HEK293 (cell line): ENCODE measurements around the gene ZNF467.

Experiments
- CTCF ChIA-PET: fragments of 350-600 bp; formaldehyde crosslinking; extraction: SDS; loops from one replicate; lab custom pipeline; 2021; ENCODE audit warnings: antibody characterized with exemption; lab: Yijun Ruan, JAX
- POLR2A ChIA-PET: fragments of 300-600 bp; formaldehyde crosslinking; extraction: SDS; loops from one replicate; lab custom pipeline; 2020; ENCODE audit warnings: antibody characterized with exemption, inconsistent platforms; lab: Yijun Ruan, JAX
- H3K27ac ChIP-seq: fragments of 200-500 bp; sonication (Bioruptor generic); 2 replicates; pipeline ENCODE4 v1.5.1; 2014; ENCODE audit warnings: low read depth, low read length, control low read depth, inconsistent platforms; ENCODE audit errors: extremely low read depth
- H3K36me3 ChIP-seq, 2 experiments: fragments of 200-500 bp in 1 of 2; sonication (Bioruptor generic) in 1 of 2; 1 replicate in 1 of 2; 2 replicates in 1 of 2; pipeline ENCODE4 v1.5.1; 2014 to 2017; ENCODE audit warnings: inconsistent platforms in 2 of 2, low read length in 2 of 2; ENCODE audit not compliant: control insufficient read depth in 2 of 2, insufficient read depth in 1 of 2
- H3K4me1 ChIP-seq: fragments of 200-500 bp; sonication (Bioruptor generic); 2 replicates; pipeline ENCODE4 v1.5.1; 2014; ENCODE audit warnings: mild to moderate bottlenecking, low read length, inconsistent platforms; ENCODE audit not compliant: control insufficient read depth, insufficient read depth
- H3K4me3 ChIP-seq: 2 replicates; pipeline ENCODE4 v1.5.1; 2011; ENCODE audit warnings: low read depth, mild to moderate bottlenecking, control low read depth, low read length, moderate library complexity
- H3K9me3 ChIP-seq: fragments of 200-500 bp; sonication (Bioruptor generic); 2 replicates; pipeline ENCODE4 v1.5.1; 2014; ENCODE audit warnings: low read depth, low read length, inconsistent platforms; ENCODE audit not compliant: control insufficient read depth, insufficient read depth
- ATF2 ChIP-seq: fragments of 450-650 bp; formaldehyde crosslinking; IDR thresholded peaks from 2 replicates; pipeline ENCODE4 v1.5.1; 2016; ENCODE audit warnings: missing biosample characterization, missing genetic modification characterization, low read depth
- BCL11B ChIP-seq: fragments of 450-650 bp; formaldehyde crosslinking; IDR thresholded peaks from 2 replicates; pipeline ENCODE4 v1.5.1; 2016; ENCODE audit warnings: low read depth, missing biosample characterization, missing genetic modification characterization
- BCL6B ChIP-seq: fragments of 450-650 bp; formaldehyde crosslinking; IDR thresholded peaks from 2 replicates; pipeline ENCODE4 v1.5.1; 2017; ENCODE audit warnings: missing biosample characterization, missing genetic modification characterization
- ELK4 ChIP-seq: IDR thresholded peaks from 2 replicates; pipeline ENCODE4 v1.6.1; 2011; ENCODE audit warnings: mild to moderate bottlenecking, low read depth, low read length, borderline replicate concordance
- GLI2 ChIP-seq: fragments of 450-650 bp; formaldehyde crosslinking; IDR thresholded peaks from 2 replicates; pipeline ENCODE4; 2017; ENCODE audit warnings: missing biosample characterization, missing genetic modification characterization, low read depth, borderline replicate concordance
- HOXA7 ChIP-seq: sonication (generic); formaldehyde crosslinking; IDR thresholded peaks from 2 replicates; pipeline ENCODE4 v1.8.1; 2022; ENCODE audit warnings: missing genetic modification reagents, borderline replicate concordance
- KLF9 ChIP-seq: fragments of 450-650 bp; formaldehyde crosslinking; IDR thresholded peaks from 2 replicates; pipeline ENCODE4 v1.5.1; 2016; ENCODE audit warnings: missing biosample characterization, missing genetic modification characterization, low read depth
- RBAK ChIP-seq: fragments of 450-650 bp; formaldehyde crosslinking; IDR thresholded peaks from 2 replicates; pipeline ENCODE4 v1.5.1; 2016; ENCODE audit warnings: missing biosample characterization, missing genetic modification characterization
- SCRT2 ChIP-seq: fragments of 450-650 bp; formaldehyde crosslinking; IDR thresholded peaks from 2 replicates; pipeline ENCODE4 v1.5.1; 2016; ENCODE audit warnings: missing biosample characterization, missing genetic modification characterization
- SETDB1 ChIP-seq: IDR thresholded peaks from one replicate; pipeline ENCODE4 v1.6.1; 2017; ENCODE audit warnings: mild to moderate bottlenecking, low read length, moderate library complexity, mixed read lengths; ENCODE audit not compliant: insufficient read length
- TCF7L2 ChIP-seq: IDR thresholded peaks from 2 replicates; pipeline ENCODE4 v1.6.1; 2011; ENCODE audit warnings: low read depth, mild to moderate bottlenecking, inconsistent platforms, low read length, moderate library complexity, borderline replicate concordance
- ZBTB26 ChIP-seq: fragments of 450-650 bp; formaldehyde crosslinking; optimal IDR thresholded peaks from 2 replicates; pipeline ENCODE3; 2016; ENCODE audit warnings: missing biosample characterization, mild to moderate bottlenecking, missing genetic modification characterization
- ZBTB49 ChIP-seq: fragments of 450-650 bp; formaldehyde crosslinking; IDR thresholded peaks from 2 replicates; pipeline ENCODE4 v1.5.1; 2016; ENCODE audit warnings: missing biosample characterization, missing genetic modification characterization, low read depth
- ZNF175 ChIP-seq: fragments of 450-650 bp; formaldehyde crosslinking; IDR thresholded peaks from 2 replicates; pipeline ENCODE4 v1.5.1; 2016; ENCODE audit warnings: missing biosample characterization, missing genetic modification characterization
- ZNF274 ChIP-seq, 2 experiments: fragments of 200-500 bp in 1 of 2; fragments of 450-650 bp in 1 of 2; sonication (Bioruptor generic) in 1 of 2; formaldehyde crosslinking in 1 of 2; IDR thresholded peaks; 2 replicates each; pipeline versions ENCODE4 v1.5.1 to v1.6.1; 2014 to 2016; ENCODE audit warnings: borderline replicate concordance in 1 of 2, inconsistent platforms in 1 of 2, low read length in 1 of 2, missing biosample characterization in 1 of 2, missing genetic modification characterization in 1 of 2
- ZNF366 ChIP-seq: fragments of 450-650 bp; formaldehyde crosslinking; conservative IDR thresholded peaks from 2 replicates; pipeline ENCODE4 v1.5.1; 2016; ENCODE audit warnings: missing biosample characterization, missing genetic modification characterization
- ZNF398 ChIP-seq: fragments of 450-650 bp; formaldehyde crosslinking; IDR thresholded peaks from 2 replicates; pipeline ENCODE4 v1.5.1; 2017; ENCODE audit warnings: missing biosample characterization, missing genetic modification characterization
- ZNF549 ChIP-seq: fragments of 450-650 bp; IDR thresholded peaks from 2 replicates; pipeline ENCODE4 v1.5.1; 2018; ENCODE audit warnings: missing biosample characterization, missing genetic modification characterization, mild to moderate bottlenecking, inconsistent platforms, moderate library complexity
- ZNF560 ChIP-seq: fragments of 450-650 bp; formaldehyde crosslinking; IDR thresholded peaks from 2 replicates; pipeline ENCODE4 v1.5.1; 2017; ENCODE audit warnings: missing biosample characterization, missing genetic modification characterization, borderline replicate concordance
- ZNF670 ChIP-seq: fragments of 450-650 bp; formaldehyde crosslinking; IDR thresholded peaks from 2 replicates; pipeline ENCODE4 v1.5.1; 2016; ENCODE audit warnings: missing biosample characterization, missing genetic modification characterization, low read depth
- ZNF830 ChIP-seq: fragments of 450-650 bp; IDR thresholded peaks from 2 replicates; pipeline ENCODE4 v1.5.0; 2018; ENCODE audit warnings: missing biosample characterization, missing genetic modification characterization, low read depth, mild to moderate bottlenecking, moderate library complexity
- ZSCAN23 ChIP-seq: fragments of 450-650 bp; formaldehyde crosslinking; IDR thresholded peaks from 2 replicates; pipeline ENCODE4 v1.5.1; 2016; ENCODE audit warnings: missing biosample characterization, missing genetic modification characterization

ZNF467 gene

GRCh38 chr7:149770728-149771636 is 2.4 kb downstream of the ZNF467 start:
- Histone ChIP-seq H3K27ac (no peak overlapping the region), H3K4me1 (no peaks in the 10 kb centered on the region), H3K9me3 (no peaks in the 10 kb centered on the region), H3K4me3 (peak overlapping the region; percentile 4), H3K36me3 (peaks cover 0 to 31% of the 10 kb centered on the region in 2 experiments; a peak in 1 of 3 replicates)
- ChIA-PET POLR2A (interaction anchor here (0.6 to 1.1 kb wide), 7 partner anchors 9 to 608 kb away, joined by 3 to 5 read pairs (median 3); partner anchors contain the start of gene ZNF862), CTCF (interaction anchor here (1.4 kb wide), 1 partner anchor 29 kb away, joined by 5 read pairs; no protein-coding TSS in a partner anchor)
- TF ChIP-seq ZNF830 (tag by site-specific recombination), result no peak
- no peak for TF ChIP-seq TCF7L2
- no peak for TF ChIP-seq RBAK
- TF ChIP-seq ZBTB49 (tag by site-specific recombination), result no peak
- TF ChIP-seq ZNF549 (tag by site-specific recombination), result no peak
- TF ChIP-seq HOXA7 (CRISPR knock-in tag), result no peak
- TF ChIP-seq BCL6B (tag by site-specific recombination), result no peak
- no peak for TF ChIP-seq ZNF274 (IDR thresholded peaks at IDR 0.05; ENCODE audit: low read length)
- no peak for TF ChIP-seq ZNF274 (tag by site-specific recombination; IDR thresholded peaks at IDR 0.05; ENCODE audit: borderline replicate concordance)
- no peak for TF ChIP-seq ZBTB26
- no peak for TF ChIP-seq SETDB1
- no peak for TF ChIP-seq ZNF560 (tag by site-specific recombination)
- TF ChIP-seq ZNF366 (tag by site-specific recombination), result no peak
- no peak for TF ChIP-seq ZNF398 (tag by site-specific recombination)
- TF ChIP-seq ZNF670, result no peak
- no peak for TF ChIP-seq ZSCAN23
- TF ChIP-seq GLI2, result no peak

- H3K27ac ChIP-seq, result no peak overlapping the region
- ChIA-PET CTCF (interaction anchor here (0.6 kb wide), 4 partner anchors 11 to 30 kb away, joined by 3 to 5 read pairs (median 4); no protein-coding TSS in a partner anchor), POLR2A (no interaction called here)
- H3K4me1 ChIP-seq, result no peaks in the 10 kb centered on the region
- peaks cover 0 to 38% of the 10 kb centered on the region in 2 experiments; a peak in 1 of 3 replicates for H3K36me3 ChIP-seq
- no peak overlapping the region for H3K4me3 ChIP-seq
- H3K9me3 ChIP-seq, result no peaks in the 10 kb centered on the region
- TF ChIP-seq BCL11B (tag by site-specific recombination), result no peak
- TF ChIP-seq ZNF175 (tag by site-specific recombination), result no peak
- TF ChIP-seq ZBTB26, result no peak
- TF ChIP-seq ZNF549 (tag by site-specific recombination), result no peak
- no peak for TF ChIP-seq ATF2 (tag by site-specific recombination)
- no peak for TF ChIP-seq SCRT2 (tag by site-specific recombination)
- TF ChIP-seq ELK4, result no peak
- no peak for TF ChIP-seq KLF9
These were observed 3.5 kb downstream of the ZNF467 start for GRCh38 chr7:149769915-149770314.
